ENCODE measurements around the gene ZNF512. TPM values are rescaled to one million over a fixed set of nuclear protein-coding genes. Genes with fewer than 3 reads are reported as not detected.
A peak's percentile ranks its signal among the peaks of the same experiment; 100 is the strongest.

The ZNF512 gene
- total and polyA plus RNA-seq, 2 of the 13 experiments (the other 11 are each of a cell fraction or from before 2014, with no cell fraction given): 29.8 to 31.0 TPM

DNA sequence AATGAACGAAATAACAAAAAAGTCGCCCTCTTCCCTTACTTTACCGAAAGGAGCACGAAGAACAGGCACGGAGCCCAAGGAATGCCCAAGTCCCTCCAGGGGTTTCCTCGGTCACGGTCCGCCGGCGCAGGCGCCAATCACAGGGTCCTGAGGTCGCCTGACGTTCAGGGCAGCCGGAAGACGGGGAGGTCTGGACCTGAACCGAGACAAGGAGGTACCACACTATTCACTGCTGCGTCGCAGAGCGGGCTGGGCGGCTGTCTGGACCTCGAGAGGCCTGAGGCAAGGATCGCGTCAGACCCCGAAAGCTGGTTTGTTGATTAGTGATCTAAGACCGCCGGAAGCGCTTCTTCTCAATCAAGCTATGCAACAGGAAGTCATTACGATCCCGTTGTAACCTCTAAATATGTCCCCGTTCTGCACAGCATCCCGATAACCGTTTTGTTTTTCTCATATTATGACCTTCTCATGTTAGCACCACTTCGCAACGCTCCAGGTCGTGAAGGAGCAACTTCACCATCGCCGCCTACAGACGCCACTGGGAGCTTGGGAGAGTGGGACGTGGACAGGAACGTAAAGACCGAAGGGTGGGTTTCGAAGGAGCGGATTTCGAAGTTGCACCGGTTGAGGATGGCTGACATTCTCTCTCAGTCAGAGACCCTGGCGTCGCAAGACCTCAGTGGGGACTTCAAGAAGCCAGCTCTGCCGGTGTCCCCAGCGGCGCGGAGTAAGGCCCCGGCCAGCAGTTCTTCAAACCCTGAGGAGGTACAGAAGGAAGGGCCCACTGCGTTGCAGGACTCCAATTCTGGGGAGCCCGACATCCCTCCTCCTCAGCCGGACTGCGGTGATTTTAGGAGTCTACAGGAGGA, 80.7 kb downstream of the ZNF512 start, which contains the start of the genes SLC4A1AP and SUPT7L (continued):
- peak; percentile 97 for TF ChIP-seq HOXA3 (CRISPR knock-in tag; IDR thresholded peaks at IDR 0.05)
- TF ChIP-seq ZNF121 (CRISPR knock-in tag; IDR thresholded peaks at IDR 0.05): peak; percentile 54; the same call in 1 of the 2 replicates
- no peak for TF ChIP-seq ADNP (CRISPR knock-in tag; IDR thresholded peaks at IDR 0.05)
- TF ChIP-seq, protein P1, sequence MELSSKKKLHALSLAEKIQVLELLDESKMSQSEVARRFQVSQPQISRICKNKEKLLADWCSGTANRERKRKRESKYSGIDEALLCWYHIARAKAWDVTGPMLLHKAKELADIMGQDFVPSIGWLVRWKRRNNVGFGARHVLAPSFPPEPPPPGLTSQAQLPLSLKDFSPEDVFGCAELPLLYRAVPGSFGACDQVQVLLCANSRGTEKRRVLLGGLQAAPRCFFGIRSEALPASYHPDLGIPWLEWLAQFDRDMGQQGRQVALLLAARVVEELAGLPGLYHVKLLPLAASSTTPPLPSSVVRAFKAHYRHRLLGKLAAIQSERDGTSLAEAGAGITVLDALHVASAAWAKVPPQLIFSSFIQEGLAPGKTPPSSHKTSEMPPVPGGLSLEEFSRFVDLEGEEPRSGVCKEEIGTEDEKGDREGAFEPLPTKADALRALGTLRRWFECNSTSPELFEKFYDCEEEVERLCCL (CRISPR knock-in tag; IDR thresholded peaks at IDR 0.05; ENCODE audit: borderline replicate concordance): peak; percentile 29
- no peak; the same call in 1 of the 2 replicates for TF ChIP-seq SUZ12 (IDR thresholded peaks at IDR 0.05; ENCODE audit: low read depth, low read length)
- peak; percentile 88; the same call in 1 of the 2 replicates for TF ChIP-seq AHR (CRISPR knock-in tag; IDR thresholded peaks at IDR 0.05)
- TF ChIP-seq, protein P2, sequence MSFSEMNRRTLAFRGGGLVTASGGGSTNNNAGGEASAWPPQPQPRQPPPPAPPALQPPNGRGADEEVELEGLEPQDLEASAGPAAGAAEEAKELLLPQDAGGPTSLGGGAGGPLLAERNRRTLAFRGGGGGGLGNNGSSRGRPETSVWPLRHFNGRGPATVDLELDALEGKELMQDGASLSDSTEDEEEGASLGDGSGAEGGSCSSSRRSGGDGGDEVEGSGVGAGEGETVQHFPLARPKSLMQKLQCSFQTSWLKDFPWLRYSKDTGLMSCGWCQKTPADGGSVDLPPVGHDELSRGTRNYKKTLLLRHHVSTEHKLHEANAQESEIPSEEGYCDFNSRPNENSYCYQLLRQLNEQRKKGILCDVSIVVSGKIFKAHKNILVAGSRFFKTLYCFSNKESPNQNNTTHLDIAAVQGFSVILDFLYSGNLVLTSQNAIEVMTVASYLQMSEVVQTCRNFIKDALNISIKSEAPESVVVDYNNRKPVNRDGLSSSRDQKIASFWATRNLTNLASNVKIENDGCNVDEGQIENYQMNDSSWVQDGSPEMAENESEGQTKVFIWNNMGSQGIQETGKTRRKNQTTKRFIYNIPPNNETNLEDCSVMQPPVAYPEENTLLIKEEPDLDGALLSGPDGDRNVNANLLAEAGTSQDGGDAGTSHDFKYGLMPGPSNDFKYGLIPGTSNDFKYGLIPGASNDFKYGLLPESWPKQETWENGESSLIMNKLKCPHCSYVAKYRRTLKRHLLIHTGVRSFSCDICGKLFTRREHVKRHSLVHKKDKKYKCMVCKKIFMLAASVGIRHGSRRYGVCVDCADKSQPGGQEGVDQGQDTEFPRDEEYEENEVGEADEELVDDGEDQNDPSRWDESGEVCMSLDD (CRISPR knock-in tag; IDR thresholded peaks at IDR 0.05; ENCODE audit: borderline replicate concordance): no peak; the same call in none of the 2 replicates
- TF ChIP-seq NFIB (CRISPR knock-in tag; IDR thresholded peaks at IDR 0.05; ENCODE audit: borderline replicate concordance): 0 out of 2 replicates have a peak, but pooled peaks have one; percentile 2
- peak; percentile 48; the same call in 1 of the 2 replicates for TF ChIP-seq ONECUT2 (CRISPR knock-in tag; IDR thresholded peaks at IDR 0.05)
- TF ChIP-seq ZC3H13 (CRISPR knock-in tag; IDR thresholded peaks at IDR 0.05): 0 out of 2 replicates have a peak, but pooled peaks have one; percentile 81
- TF ChIP-seq, protein P3, sequence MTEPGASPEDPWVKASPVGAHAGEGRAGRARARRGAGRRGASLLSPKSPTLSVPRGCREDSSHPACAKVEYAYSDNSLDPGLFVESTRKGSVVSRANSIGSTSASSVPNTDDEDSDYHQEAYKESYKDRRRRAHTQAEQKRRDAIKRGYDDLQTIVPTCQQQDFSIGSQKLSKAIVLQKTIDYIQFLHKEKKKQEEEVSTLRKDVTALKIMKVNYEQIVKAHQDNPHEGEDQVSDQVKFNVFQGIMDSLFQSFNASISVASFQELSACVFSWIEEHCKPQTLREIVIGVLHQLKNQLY (CRISPR knock-in tag; IDR thresholded peaks at IDR 0.05): peak; percentile 38; the same call in 1 of the 2 replicates
- peak; percentile 53; the same call in 1 of the 2 replicates for TF ChIP-seq MEF2D (CRISPR knock-in tag; IDR thresholded peaks at IDR 0.05)
- TF ChIP-seq ETV5 (CRISPR knock-in tag; IDR thresholded peaks at IDR 0.05; ENCODE audit: borderline replicate concordance): peak; percentile 70; the same call in 1 of the 2 replicates
- TF ChIP-seq, protein P4, sequence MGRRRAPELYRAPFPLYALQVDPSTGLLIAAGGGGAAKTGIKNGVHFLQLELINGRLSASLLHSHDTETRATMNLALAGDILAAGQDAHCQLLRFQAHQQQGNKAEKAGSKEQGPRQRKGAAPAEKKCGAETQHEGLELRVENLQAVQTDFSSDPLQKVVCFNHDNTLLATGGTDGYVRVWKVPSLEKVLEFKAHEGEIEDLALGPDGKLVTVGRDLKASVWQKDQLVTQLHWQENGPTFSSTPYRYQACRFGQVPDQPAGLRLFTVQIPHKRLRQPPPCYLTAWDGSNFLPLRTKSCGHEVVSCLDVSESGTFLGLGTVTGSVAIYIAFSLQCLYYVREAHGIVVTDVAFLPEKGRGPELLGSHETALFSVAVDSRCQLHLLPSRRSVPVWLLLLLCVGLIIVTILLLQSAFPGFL (CRISPR knock-in tag; IDR thresholded peaks at IDR 0.05): peak; percentile 97; the same call in 1 of the 2 replicates
- TF ChIP-seq ATF7-NPFF (CRISPR knock-in tag; IDR thresholded peaks at IDR 0.05; ENCODE audit: low read depth): peak; percentile 84; the same call in 1 of the 2 replicates
- peak; percentile 87 for TF ChIP-seq FOXC1 (CRISPR knock-in tag; IDR thresholded peaks at IDR 0.05; ENCODE audit: borderline replicate concordance)
- TF ChIP-seq, protein P5, sequence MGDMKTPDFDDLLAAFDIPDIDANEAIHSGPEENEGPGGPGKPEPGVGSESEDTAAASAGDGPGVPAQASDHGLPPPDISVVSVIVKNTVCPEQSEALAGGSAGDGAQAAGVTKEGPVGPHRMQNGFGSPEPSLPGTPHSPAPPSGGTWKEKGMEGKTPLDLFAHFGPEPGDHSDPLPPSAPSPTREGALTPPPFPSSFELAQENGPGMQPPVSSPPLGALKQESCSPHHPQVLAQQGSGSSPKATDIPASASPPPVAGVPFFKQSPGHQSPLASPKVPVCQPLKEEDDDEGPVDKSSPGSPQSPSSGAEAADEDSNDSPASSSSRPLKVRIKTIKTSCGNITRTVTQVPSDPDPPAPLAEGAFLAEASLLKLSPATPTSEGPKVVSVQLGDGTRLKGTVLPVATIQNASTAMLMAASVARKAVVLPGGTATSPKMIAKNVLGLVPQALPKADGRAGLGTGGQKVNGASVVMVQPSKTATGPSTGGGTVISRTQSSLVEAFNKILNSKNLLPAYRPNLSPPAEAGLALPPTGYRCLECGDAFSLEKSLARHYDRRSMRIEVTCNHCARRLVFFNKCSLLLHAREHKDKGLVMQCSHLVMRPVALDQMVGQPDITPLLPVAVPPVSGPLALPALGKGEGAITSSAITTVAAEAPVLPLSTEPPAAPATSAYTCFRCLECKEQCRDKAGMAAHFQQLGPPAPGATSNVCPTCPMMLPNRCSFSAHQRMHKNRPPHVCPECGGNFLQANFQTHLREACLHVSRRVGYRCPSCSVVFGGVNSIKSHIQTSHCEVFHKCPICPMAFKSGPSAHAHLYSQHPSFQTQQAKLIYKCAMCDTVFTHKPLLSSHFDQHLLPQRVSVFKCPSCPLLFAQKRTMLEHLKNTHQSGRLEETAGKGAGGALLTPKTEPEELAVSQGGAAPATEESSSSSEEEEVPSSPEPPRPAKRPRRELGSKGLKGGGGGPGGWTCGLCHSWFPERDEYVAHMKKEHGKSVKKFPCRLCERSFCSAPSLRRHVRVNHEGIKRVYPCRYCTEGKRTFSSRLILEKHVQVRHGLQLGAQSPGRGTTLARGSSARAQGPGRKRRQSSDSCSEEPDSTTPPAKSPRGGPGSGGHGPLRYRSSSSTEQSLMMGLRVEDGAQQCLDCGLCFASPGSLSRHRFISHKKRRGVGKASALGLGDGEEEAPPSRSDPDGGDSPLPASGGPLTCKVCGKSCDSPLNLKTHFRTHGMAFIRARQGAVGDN (CRISPR knock-in tag; IDR thresholded peaks at IDR 0.05): peak; percentile 93
- TF ChIP-seq ZFAT (CRISPR knock-in tag; conservative IDR thresholded peaks at IDR 0.05): peak; percentile 77
